ENCODE data around the gene SBF2. TPM values are rescaled to one million over a fixed set of nuclear protein-coding genes. Genes with fewer than 3 reads are reported as not detected.

SBF2 gene
- polyA plus RNA-seq, 1 donor from 2014 or later, result 53.4 TPM

GRCh38 chr11:10107497-10107896, 186.5 kb downstream of the SBF2 start:
- TF ChIP-seq, protein P1, sequence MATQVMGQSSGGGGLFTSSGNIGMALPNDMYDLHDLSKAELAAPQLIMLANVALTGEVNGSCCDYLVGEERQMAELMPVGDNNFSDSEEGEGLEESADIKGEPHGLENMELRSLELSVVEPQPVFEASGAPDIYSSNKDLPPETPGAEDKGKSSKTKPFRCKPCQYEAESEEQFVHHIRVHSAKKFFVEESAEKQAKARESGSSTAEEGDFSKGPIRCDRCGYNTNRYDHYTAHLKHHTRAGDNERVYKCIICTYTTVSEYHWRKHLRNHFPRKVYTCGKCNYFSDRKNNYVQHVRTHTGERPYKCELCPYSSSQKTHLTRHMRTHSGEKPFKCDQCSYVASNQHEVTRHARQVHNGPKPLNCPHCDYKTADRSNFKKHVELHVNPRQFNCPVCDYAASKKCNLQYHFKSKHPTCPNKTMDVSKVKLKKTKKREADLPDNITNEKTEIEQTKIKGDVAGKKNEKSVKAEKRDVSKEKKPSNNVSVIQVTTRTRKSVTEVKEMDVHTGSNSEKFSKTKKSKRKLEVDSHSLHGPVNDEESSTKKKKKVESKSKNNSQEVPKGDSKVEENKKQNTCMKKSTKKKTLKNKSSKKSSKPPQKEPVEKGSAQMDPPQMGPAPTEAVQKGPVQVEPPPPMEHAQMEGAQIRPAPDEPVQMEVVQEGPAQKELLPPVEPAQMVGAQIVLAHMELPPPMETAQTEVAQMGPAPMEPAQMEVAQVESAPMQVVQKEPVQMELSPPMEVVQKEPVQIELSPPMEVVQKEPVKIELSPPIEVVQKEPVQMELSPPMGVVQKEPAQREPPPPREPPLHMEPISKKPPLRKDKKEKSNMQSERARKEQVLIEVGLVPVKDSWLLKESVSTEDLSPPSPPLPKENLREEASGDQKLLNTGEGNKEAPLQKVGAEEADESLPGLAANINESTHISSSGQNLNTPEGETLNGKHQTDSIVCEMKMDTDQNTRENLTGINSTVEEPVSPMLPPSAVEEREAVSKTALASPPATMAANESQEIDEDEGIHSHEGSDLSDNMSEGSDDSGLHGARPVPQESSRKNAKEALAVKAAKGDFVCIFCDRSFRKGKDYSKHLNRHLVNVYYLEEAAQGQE (IDR thresholded peaks at IDR 0.05; ENCODE audit: borderline replicate concordance), result no peak
- TF ChIP-seq RAD21 (conservative IDR thresholded peaks at IDR 0.05) (no peak), MXI1 (conservative IDR thresholded peaks at IDR 0.05; ENCODE audit: poor library complexity, severe bottlenecking) (no peak), POLR2AphosphoS5 (IDR thresholded peaks at IDR 0.05) (no peak), TAF1 (IDR thresholded peaks at IDR 0.05; ENCODE audit: low read depth) (no peak), SMC3 (conservative IDR thresholded peaks at IDR 0.05; ENCODE audit: poor library complexity) (no peak)
- Histone ChIP-seq H3K27ac (ENCODE audit: low read length) (no peak overlapping the region), H2AFZ (ENCODE audit: low read depth, low read length) (no peak overlapping the region), H3K27me3 (ENCODE audit: insufficient read depth, low read depth, low read length) (no peaks in the 10 kb centered on the region), H3K9me2 (ENCODE audit: insufficient read depth, low read length) (no peaks in the 10 kb centered on the region), H4K20me1 (ENCODE audit: insufficient read depth) (no peaks in the 10 kb centered on the region), H3K36me3 (ENCODE audit: insufficient read depth, low read length) (no peaks in the 10 kb centered on the region), H3K9me3 (ENCODE audit: low read length) (no peaks in the 10 kb centered on the region), H3F3A (ENCODE audit: insufficient read depth, low read length, poor library complexity, severe bottlenecking) (no peaks in the 10 kb centered on the region), H3K79me2 (replicated peaks; ENCODE audit: insufficient read depth, low read length) (no peaks in the 10 kb centered on the region), H3K4me3 (ENCODE audit: low read length) (no peak overlapping the region), H3K4me2 (ENCODE audit: low read length) (no peak overlapping the region), H3K9ac (ENCODE audit: low read length) (no peak overlapping the region)

DNA sequence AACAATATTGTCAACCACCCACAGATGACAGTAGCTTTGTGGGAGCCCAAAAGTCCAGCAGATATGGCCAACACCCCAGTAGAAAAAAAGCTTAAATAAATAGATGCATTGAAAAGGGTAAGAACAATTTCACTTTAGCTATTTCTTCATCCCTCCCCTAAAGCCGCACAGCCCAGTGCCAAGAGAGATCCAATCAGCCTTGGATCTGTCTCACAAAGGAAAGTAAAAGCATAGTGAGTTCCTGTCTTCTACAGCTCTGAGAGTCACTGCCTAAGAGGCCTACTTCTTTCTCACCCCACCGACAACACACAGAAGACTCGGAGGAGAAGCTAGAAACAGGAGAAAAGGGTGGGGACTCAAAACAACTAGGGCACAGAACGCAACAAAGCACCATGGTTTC, 196.4 kb downstream of the SBF2 start:
- Histone ChIP-seq H3K36me3 (ENCODE audit: insufficient read depth, low read length) (no peaks in the 10 kb centered on the region), H3K4me3 (ENCODE audit: low read length) (no peak overlapping the region), H2AFZ (ENCODE audit: low read depth, low read length) (no peak overlapping the region), H3K27ac (ENCODE audit: low read length) (no peak overlapping the region), H3K79me2 (replicated peaks; ENCODE audit: insufficient read depth, low read length) (no peaks in the 10 kb centered on the region), H3K27me3 (ENCODE audit: insufficient read depth, low read depth, low read length) (no peaks in the 10 kb centered on the region), H3K9me2 (ENCODE audit: insufficient read depth, low read length) (no peaks in the 10 kb centered on the region), H3K4me2 (ENCODE audit: low read length) (no peak overlapping the region), H3F3A (ENCODE audit: insufficient read depth, low read length, poor library complexity, severe bottlenecking) (no peaks in the 10 kb centered on the region), H4K20me1 (ENCODE audit: insufficient read depth) (no peaks in the 10 kb centered on the region), H3K9me3 (ENCODE audit: low read length) (no peaks in the 10 kb centered on the region), H3K9ac (ENCODE audit: low read length) (no peak overlapping the region)
- TF ChIP-seq MXI1 (conservative IDR thresholded peaks at IDR 0.05; ENCODE audit: poor library complexity, severe bottlenecking) (no peak), SMC3 (conservative IDR thresholded peaks at IDR 0.05; ENCODE audit: poor library complexity) (no peak), EZH2 (IDR thresholded peaks at IDR 0.05; ENCODE audit: borderline replicate concordance, insufficient read depth, low read length, poor library complexity, severe bottlenecking) (no peak), TAF1 (IDR thresholded peaks at IDR 0.05; ENCODE audit: low read depth) (no peak), RAD21 (conservative IDR thresholded peaks at IDR 0.05) (no peak), EP300 (conservative IDR thresholded peaks at IDR 0.05; ENCODE audit: poor library complexity, severe bottlenecking) (no peak), POLR2AphosphoS5 (IDR thresholded peaks at IDR 0.05) (no peak)
- TF ChIP-seq, protein P2, sequence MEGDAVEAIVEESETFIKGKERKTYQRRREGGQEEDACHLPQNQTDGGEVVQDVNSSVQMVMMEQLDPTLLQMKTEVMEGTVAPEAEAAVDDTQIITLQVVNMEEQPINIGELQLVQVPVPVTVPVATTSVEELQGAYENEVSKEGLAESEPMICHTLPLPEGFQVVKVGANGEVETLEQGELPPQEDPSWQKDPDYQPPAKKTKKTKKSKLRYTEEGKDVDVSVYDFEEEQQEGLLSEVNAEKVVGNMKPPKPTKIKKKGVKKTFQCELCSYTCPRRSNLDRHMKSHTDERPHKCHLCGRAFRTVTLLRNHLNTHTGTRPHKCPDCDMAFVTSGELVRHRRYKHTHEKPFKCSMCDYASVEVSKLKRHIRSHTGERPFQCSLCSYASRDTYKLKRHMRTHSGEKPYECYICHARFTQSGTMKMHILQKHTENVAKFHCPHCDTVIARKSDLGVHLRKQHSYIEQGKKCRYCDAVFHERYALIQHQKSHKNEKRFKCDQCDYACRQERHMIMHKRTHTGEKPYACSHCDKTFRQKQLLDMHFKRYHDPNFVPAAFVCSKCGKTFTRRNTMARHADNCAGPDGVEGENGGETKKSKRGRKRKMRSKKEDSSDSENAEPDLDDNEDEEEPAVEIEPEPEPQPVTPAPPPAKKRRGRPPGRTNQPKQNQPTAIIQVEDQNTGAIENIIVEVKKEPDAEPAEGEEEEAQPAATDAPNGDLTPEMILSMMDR (IDR thresholded peaks at IDR 0.05; ENCODE audit: poor library complexity, severe bottlenecking), result no peak
- TF ChIP-seq, protein P1 (IDR thresholded peaks at IDR 0.05; ENCODE audit: borderline replicate concordance), result no peak
